Measurements from ENCODE around the gene TP53TG5. TPM values are rescaled to one million over a fixed set of nuclear protein-coding genes. Genes with fewer than 3 reads are reported as not detected.

TP53TG5 gene
- total RNA-seq, 3 donors from 2014 or later: 1.3 TPM; not detected in 2

DNA sequence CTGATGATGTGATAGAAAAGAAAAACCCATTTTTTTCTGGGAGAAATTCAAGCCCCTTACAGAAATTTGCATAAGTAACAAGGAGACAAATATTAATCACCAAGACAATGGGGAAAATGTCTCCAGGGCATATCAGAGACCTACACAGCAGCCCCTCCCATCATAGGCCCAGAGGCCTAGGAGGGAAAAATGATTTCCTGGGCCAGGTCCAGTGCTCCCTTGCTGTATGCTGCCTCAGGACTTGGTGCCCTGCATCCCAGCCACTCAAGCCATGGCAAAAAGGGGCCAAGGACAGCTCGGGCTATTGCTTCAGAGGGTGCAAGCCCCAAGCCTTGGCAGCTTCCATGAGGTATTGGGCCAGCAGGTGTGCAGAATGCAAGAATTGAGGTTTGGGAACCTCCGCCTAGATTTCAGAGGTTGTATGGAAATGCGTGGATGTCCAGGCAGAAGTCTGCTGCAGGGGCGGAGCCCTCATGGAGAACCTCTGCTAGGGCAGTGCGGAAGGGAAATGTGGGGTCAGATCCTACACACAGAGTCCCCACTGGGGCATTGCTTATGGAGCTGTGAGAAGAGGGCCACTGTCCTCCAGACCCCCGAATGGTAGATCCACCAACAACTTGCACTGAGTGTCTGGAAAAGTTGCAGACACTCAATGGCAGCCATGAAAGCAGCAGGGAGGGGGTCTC is 22.4 kb upstream of the TP53TG5 start:
- H3K4me3 ChIP-seq: no peak overlapping the region
- no peaks in the 10 kb centered on the region for H3K4me1 ChIP-seq
- no peak for DNase-seq (ENCODE audit: low spot score in 2 of 2)
- peaks cover 8 to 9% of the 10 kb centered on the region in 2 donors for H3K9me3 ChIP-seq
- H3K36me3 ChIP-seq: no peaks in the 10 kb centered on the region
- H3K27me3 ChIP-seq: no peaks in the 10 kb centered on the region
- no peak for TF ChIP-seq CTCF (IDR thresholded peaks at IDR 0.05)
- no peak for TF ChIP-seq POLR2A (IDR thresholded peaks at IDR 0.05)
- no peak for TF ChIP-seq POLR2AphosphoS5 (IDR thresholded peaks at IDR 0.05)
- intact Hi-C loops (cut with DNase I; ENCODE audit: low total_unique reads): no loop called here
- no peak overlapping the region for H3K27ac ChIP-seq

DNA sequence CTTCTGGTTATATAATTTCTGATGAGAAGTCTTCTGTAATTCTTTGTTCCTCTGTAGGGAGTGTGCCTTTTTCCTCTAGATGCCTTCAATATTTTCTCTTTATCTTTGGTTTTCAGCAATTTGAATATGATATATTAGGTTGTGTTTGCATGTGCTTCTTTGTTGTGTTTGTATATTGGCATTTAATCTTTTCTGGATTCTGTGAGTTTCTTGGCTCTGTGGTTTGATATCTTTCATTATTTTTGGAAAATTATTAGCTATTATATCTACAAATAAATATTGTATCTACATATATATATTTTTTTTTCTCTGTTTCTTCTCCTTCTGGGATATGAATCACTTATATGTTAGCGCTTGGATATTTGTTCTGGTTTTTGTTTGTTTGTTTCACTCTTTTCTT is 20.9 kb upstream of the TP53TG5 start:
- no peak overlapping the region for H3K4me3 ChIP-seq
- no peak overlapping the region for H3K27ac ChIP-seq
- DNase-seq (ENCODE audit: low spot score in 2 of 2): no peak
- peaks cover 8 to 9% of the 10 kb centered on the region in 2 donors for H3K9me3 ChIP-seq
- H3K36me3 ChIP-seq: no peaks in the 10 kb centered on the region
- H3K4me1 ChIP-seq: no peaks in the 10 kb centered on the region
- intact Hi-C loops (cut with DNase I; ENCODE audit: low total_unique reads): no loop called here
- no peaks in the 10 kb centered on the region for H3K27me3 ChIP-seq
- no peak for TF ChIP-seq CTCF (IDR thresholded peaks at IDR 0.05)
- no peak for TF ChIP-seq POLR2AphosphoS5 (IDR thresholded peaks at IDR 0.05)
- no peak for TF ChIP-seq POLR2A (IDR thresholded peaks at IDR 0.05)

GRCh38 chr20:45395114-45395415 is 16.9 kb upstream of the TP53TG5 start:
- Histone ChIP-seq H3K4me3 (no peak overlapping the region), H3K27ac (no peak overlapping the region), H3K9me3 (no peaks in the 10 kb centered on the region), H3K4me1 (no peaks in the 10 kb centered on the region), H3K36me3 (no peaks in the 10 kb centered on the region), H3K27me3 (no peaks in the 10 kb centered on the region)
- TF ChIP-seq POLR2AphosphoS5 (IDR thresholded peaks at IDR 0.05): no peak
- no peak for TF ChIP-seq CTCF (IDR thresholded peaks at IDR 0.05)
- TF ChIP-seq POLR2A (IDR thresholded peaks at IDR 0.05): no peak
- intact Hi-C loops (cut with DNase I; ENCODE audit: low total_unique reads): no loop called here
- no peak for DNase-seq (ENCODE audit: low spot score in 2 of 2)

- Histone ChIP-seq H3K4me1 (no peaks in the 10 kb centered on the region), H3K36me3 (no peaks in the 10 kb centered on the region), H3K4me3 (no peak overlapping the region), H3K27ac (no peak overlapping the region), H3K27me3 (no peaks in the 10 kb centered on the region), H3K9me3 (no peaks in the 10 kb centered on the region)
- no peak for TF ChIP-seq POLR2A (IDR thresholded peaks at IDR 0.05)
- no peak for TF ChIP-seq POLR2AphosphoS5 (IDR thresholded peaks at IDR 0.05)
- TF ChIP-seq CTCF (IDR thresholded peaks at IDR 0.05): no peak
- intact Hi-C loops (cut with DNase I; ENCODE audit: low total_unique reads): no loop called here
- no peak for DNase-seq (ENCODE audit: low spot score in 2 of 2)
Measured at GRCh38 chr20:45394221-45395113, 16.3 kb upstream of the TP53TG5 start.

DNA sequence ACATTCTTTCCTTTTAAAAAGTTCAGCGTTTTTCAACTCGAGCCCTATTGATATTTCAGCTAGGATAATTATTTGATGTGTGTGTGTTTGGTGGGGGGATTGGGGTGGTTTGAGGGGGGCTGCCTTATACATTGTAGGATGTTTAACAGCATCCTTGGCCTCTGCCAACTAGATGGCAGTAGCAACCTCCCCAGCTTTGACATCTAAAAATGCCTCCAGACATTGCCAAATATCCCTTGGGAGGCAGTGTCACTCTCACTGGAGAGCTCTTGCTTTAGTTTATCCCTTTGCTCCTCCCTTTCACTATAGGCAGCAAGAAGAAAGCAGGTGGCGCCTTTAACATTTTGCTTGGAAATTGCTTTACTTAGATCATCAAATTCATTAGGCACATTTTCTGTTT is 14.6 kb upstream of the TP53TG5 start:
- no peaks in the 10 kb centered on the region for H3K27me3 ChIP-seq
- no peak for TF ChIP-seq POLR2A (IDR thresholded peaks at IDR 0.05)
- no peak for TF ChIP-seq CTCF (IDR thresholded peaks at IDR 0.05)
- TF ChIP-seq POLR2AphosphoS5 (IDR thresholded peaks at IDR 0.05): no peak
- intact Hi-C loops (cut with DNase I; ENCODE audit: low total_unique reads): no loop called here
- H3K36me3 ChIP-seq: no peaks in the 10 kb centered on the region
- no peak overlapping the region for H3K4me3 ChIP-seq
- no peak overlapping the region for H3K27ac ChIP-seq
- no peak for DNase-seq (ENCODE audit: low spot score in 2 of 2)
- no peaks in the 10 kb centered on the region for H3K9me3 ChIP-seq
- no peaks in the 10 kb centered on the region for H3K4me1 ChIP-seq

All from breast epithelium (tissue), 4 donors.